NCI-H128 (cell line): ENCODE data around the gene PNLIPRP3.

Experiments
- DNase-seq: peaks from one replicate; lab custom pipeline; 2025; ENCODE audit not compliant: unreplicated experiment; lab: John Stamatoyannopoulos, UW

The PNLIPRP3 gene

GRCh38 chr10:116450861-116451260 is 23.2 kb downstream of the PNLIPRP3 start:
- no peak for DNase-seq

GRCh38 chr10:116451711-116452337 is 24.2 kb downstream of the PNLIPRP3 start:
- DNase-seq: no peak

- DNase-seq: no peak
These were observed 24.7 kb downstream of the PNLIPRP3 start for GRCh38 chr10:116452338-116452720.

DNA sequence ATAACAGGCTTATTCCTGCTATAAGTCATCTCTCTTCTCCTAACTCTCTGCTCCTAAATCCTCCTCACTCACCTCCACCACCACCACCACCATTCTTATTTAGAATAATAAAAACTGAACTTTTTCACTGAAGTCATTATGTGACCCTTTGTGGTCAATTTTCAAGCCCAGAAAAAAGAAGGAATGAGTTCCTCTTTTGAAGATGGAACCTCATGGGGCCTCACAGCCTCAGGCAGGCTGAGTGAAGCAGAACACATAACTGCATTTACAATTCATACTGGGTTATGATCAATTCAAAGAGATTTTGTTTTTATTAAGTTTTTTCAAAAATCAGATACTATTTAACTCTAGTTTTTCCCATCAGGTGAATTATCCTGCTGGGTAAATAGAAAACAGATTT is 29.8 kb downstream of the PNLIPRP3 start:
- no peak for DNase-seq

DNA sequence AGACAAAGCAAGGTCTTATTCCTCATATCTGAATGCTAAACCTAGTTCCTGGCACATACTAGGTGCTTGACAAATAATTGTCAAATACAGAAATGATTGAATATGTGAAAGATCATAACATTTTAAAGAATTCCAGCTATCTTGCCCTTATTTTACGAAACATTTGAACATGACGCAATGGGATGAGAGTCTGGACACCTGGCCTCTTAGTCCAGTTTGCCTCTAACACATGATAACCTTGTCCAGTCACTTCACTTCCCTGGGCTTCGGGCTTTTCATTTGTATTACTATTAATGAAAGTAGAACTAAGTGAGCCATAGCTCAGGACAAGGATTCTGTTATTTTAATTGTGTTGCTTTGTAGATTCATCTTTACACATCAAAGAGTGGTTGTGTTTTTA is 32.6 kb downstream of the PNLIPRP3 start:
- no peak for DNase-seq

- no peak for DNase-seq
These were observed 34.0 kb downstream of the PNLIPRP3 start for GRCh38 chr10:116461680-116462079.

GRCh38 chr10:116464257-116464656 is 36.6 kb downstream of the PNLIPRP3 start:
- no peak for DNase-seq

- no peak for DNase-seq
These were observed 37.9 kb downstream of the PNLIPRP3 start for GRCh38 chr10:116465546-116465945.

GRCh38 chr10:116466715-116467422 is 39.2 kb downstream of the PNLIPRP3 start:
- no peak for DNase-seq

- no peak for DNase-seq
These were observed 41.8 kb downstream of the PNLIPRP3 start for GRCh38 chr10:116469437-116469836.

DNA sequence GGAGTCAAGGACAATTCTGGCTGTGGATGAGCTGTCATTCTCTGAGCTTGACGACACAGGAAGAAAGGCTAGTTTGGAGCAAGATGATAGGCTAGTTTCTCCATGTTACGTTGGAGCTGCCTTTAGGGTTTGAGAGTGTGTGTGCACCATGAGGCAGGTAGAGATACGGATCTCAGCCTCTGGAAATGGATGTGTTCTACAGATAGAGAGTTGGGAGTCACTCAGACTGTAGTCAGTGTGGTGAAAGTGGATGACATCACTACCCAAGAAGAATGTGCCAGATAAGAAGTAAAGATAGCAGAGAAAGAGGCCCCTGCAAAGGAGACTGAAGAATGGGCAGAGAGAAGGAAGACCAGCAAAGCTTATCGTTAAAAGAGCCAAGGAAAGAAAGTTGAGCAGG is 42.4 kb downstream of the PNLIPRP3 start:
- no peak for DNase-seq

DNA sequence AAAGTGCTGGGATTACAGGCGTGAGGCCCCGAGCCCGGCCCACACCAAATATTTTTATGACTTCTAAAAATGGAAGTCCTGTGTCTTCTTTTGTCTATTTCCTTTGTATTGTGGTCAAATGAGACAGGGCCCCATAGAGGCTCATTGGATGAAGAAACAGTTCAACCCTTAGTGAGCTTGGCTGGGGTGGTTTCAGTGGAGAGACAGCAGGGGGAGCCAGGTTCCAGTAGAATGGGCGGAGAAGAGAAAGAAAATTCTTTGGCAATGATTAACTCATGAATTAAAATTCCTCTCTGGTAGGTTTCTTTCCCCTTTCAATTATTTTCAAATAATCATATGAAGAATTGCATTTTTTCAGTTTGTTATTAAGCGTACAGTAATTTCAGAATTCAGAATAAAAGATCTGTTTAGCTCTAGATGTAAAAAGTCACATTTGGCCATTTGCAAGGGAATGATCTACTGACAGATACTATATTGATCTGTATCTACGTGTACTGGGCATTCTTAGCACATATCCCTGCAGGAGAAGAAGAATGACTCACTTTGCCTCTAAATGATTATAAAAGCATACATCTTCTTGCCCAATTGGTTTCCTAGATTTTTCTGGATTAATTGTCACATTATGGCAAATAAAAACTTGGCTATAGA is 43.2 kb downstream of the PNLIPRP3 start:
- no peak for DNase-seq

- DNase-seq: no peak
These were observed 45.2 kb downstream of the PNLIPRP3 start for GRCh38 chr10:116472891-116473290.

DNA sequence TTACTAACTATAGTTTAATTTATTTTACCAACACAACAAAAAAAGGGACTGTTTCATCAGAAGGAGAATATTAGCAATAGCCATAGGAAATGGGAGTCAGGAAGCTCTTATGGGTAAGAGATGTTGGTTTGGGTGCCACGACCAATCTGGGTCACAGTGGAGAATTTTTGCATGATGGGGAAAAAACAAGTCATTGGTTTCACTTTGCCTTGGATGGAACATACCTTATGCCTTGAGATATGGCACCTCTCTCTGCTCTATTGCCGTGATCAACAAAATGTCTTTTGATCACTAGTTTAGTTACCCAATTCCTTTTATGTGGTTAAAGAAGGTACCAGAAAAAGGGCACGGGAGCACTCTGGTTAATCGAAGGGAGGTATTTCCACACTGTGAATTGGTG is 48.2 kb downstream of the PNLIPRP3 start:
- DNase-seq: no peak

DNA sequence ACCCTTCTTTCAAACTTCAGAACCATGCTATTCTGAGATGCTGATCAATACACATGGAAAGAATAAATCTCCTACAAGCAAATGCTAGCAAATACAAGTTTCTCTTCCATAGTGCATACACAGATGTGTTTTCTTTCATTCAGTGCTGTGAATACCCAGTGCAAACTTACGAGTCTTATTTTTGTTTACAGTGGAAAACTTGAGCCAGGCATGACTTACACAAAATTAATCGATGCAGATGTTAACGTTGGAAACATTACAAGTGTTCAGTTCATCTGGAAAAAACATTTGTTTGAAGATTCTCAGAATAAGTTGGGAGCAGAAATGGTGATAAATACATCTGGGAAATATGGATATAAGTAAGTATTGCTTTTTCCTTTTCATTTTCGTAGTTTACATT is 48.8 kb downstream of the PNLIPRP3 start:
- no peak for DNase-seq

DNA sequence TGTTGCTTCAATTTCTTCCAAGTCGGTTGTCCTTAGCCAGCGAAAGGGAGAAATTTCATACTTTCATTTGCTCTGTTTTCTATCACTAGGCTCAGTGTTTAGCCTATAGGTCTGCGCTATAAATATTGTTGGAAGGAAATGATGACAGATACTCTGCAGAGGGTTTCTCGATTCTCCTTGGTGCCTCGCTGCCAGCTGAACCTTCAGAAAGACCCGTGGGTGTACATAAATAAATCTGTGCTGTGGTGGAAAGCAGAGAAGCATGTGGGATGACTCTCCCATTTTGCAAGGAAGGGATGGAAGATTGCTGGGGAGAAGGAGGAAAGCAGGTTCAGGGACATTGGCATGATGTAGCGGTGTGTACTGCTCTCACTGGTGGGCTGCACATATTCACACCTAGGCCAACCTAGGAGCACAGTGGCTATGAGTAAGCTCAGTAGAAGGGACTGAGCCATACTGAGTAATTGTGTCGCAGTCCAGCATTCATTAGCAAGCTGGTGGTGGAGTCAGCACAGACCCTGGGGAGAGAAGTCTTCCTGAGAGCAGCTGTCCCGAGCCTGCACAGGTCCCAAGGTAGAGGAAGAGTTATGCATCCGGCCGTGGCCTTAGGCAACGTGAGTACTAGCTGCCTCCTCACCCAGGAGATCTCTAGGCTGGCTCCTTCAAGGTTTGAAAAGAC is 50.5 kb downstream of the PNLIPRP3 start:
- DNase-seq: no peak

- no peak for DNase-seq
These were observed 59.3 kb downstream of the PNLIPRP3 start for GRCh38 chr10:116486770-116487448.

GRCh38 chr10:116487522-116488430 is 60.1 kb downstream of the PNLIPRP3 start:
- DNase-seq: no peak

GRCh38 chr10:116489460-116489859 is 61.8 kb downstream of the PNLIPRP3 start:
- no peak for DNase-seq

DNA sequence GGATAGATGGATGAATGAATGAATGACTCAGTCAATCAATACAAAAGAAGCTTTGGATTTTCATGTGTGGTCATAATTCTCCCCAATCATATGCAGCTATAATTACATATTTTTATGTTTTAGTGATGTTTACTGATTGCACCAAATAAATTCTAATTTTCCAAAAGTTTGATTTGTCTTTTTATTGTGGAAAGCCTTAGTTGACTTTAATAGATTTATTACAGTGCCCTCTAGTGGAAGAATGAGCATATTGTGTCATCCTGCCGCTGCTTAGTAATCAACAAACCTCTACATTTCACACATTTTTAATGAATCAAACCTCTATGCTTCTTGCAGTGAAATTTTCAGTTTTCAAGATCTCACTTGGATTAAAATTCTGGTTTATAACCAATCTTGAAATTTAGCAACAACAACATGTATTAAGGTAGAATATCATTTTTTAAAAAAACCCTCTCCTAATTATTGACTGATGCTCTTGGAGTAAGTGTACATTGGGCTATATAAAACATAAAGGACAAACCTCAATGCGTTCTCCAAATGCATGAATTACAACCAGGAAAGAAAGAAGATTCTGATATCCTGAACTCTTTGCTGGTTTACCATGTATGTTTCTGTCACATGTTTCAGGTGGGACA is 62.5 kb downstream of the PNLIPRP3 start:
- DNase-seq: no peak
